Measurements from ENCODE around the gene STARD13.

Gene STARD13

DNA sequence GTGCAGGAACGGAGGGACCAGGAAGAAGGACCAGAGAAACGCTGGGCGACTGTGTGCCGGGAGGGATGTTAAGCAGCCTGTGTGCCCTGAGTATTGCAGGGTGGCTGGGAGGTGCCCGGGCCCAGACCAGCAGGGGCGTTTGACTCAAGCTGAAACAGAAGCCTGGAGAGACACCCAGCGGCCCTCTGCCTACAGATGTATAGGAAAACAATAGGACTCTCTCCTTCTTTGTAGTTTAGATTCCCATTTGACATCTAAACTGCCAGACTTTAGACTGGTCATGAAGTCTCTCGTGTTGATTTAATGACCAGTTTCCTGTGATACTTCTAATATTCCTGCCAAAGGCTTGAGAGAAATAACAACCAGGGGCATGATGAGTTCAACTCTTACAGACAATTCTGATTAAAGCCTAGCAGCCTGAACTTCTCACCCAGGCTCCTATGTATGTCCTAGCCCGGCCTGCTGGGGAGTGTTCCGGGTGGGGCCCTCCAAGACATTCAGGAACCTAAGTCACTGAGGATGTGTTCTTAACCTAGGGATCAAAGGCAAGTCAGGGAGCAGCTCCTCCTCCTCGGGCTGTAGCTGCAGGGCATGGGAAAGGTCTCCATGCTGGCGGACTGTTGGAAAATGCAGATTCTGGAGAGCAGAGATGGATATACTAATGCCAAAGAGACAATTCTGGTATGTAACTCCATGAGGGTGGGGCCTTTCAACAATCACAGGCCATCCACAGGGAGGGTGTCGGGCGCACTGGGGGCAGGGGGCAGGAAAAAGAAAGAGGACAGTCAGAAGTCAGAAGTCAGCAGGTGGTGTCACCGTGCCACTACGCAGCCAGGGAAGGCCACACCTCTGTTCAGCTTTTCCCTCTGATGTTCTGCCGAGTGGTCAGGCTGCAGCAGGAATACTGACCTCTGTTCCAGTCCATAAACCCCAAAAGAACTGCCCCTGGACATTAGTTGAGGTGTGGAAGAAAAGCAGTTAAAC lies 131.8 kb downstream of the STARD13 start:
- in situ Hi-C loops (cut with MboI; ENCODE audit: low sequenced_read_pairs) = no loop called here

DNA sequence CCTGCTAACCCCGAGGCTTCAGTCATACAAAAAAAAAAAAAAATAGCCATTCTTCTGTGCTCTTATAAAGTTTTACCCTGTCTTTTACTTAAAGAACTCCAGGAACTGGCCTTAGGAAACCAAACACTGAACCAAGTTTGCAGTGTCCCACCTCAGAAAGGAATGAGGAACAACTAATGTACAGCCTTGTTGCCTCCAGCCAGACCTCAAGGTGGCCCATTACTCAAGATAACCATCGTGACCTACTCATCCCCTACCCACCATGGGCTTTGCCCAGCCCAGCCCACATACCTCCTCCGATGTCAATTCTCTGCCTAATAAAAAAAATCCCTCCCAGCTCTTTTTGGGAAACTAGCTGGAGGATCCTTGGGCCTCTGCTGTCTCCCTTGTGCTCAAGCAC lies 133.2 kb downstream of the STARD13 start:
- in situ Hi-C loops (cut with MboI; ENCODE audit: low sequenced_read_pairs) = no loop called here

DNA sequence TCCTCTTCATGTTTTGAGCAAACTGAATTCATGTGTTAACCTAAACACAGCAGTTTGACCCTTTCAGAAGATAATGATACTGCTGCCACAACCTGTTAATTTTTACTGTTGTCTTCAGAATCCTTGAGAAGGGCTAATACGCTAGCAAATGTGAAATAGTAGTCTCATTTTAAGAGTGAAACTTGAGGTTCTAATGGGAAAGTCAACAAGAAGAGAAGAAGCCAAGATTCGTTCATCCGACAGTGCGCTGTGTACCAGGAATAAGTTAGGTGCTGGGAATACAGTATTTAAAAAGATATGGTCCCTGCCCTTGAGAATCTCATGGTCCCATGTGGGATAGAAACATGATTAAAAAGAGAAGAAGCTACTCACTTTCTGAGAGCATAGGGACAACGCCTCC lies 134.9 kb downstream of the STARD13 start:
- in situ Hi-C loops (cut with MboI; ENCODE audit: low sequenced_read_pairs) = no loop called here

DNA sequence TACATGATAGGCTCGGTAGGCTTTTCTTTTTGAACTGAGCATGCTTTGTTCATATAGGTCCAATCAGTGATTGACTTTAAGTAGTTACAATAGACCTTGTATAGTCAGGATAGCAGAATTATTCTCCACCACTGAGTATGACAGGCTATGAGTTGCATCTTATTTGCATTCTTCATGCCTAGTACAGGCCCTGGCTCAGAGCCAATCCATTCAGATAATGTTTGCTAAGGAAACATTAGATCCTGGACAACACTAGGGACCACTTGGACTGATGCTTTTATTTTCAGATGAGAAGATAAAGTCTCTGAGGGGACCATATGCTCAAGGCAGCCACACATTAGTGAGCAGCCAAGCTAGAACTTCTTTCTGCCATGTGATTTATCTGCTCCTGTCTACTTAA lies 135.4 kb downstream of the STARD13 start:
- in situ Hi-C loops (cut with MboI; ENCODE audit: low sequenced_read_pairs) = no loop called here

DNA sequence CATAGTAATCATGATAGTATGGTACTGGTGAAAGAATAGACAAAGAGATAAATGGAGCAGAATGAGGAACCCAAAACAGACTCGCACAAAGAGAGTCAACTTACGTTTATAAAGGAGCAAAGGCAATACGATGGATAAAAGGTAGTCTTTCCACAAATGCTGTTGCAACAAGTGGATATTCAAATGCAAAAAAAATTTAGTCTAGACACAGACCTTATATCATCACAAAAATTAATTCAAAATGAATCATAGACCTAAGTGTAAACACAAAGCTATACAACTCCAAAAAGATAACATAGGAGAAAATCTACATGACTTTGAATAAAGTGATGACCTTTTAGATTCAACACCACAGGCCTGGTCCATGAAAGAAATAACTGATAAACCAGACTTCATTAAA lies 137.7 kb downstream of the STARD13 start:
- in situ Hi-C loops (cut with MboI; ENCODE audit: low sequenced_read_pairs) = no loop called here

DNA sequence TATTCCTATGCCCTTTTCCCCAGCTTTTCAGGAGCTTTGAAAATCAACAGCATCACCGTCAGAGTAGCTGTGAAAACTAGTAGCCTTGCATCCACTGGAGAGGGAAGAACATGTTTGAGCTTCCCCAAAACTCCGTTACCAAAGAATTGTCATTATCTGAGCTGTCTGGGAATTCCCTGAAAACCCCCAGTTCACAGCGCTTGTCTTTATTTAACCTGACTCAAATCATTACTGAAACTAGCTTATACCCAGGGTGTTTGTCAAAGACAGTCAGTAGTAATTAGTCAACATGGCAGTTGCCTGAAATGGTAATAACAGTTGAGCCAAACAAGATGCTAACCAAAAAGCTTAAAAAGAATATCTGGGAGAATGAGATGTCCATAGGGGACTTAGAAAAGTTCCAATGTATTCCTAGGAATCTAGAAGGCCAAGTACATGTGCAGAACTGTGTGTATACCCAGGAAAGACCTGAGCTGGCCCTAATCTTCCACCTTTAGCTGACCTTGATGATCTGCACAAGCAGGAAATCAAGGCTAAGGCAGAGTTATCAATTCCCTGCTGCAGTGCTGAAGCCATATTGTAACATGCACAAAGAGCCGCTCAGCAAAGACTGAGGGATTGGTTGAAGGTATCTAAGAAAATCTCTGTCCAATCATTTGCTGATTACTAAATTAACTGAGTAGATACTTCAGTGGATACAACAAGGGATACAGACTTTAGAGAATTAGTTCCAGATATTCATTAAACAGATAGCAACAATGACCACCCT lies 138.5 kb downstream of the STARD13 start:
- in situ Hi-C loops (cut with MboI; ENCODE audit: low sequenced_read_pairs) = no loop called here

DNA sequence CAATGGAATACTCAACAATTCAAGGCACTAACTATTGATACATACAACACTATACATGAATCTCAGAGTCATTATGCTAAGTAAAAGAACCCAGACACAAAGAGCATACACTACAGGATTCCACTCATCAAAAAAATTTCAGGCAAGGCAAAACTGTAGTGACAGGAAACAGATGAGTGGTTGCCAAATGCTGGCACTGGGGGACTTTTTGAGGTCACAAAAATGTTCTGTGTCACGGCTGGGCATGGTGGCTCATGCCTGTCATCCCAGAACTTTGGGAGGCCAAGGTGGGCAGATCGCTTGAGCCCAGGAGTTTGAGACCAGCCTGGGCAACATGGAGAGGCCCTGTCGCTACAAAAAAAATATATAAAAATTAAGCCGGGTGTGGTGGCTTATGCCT lies 139.9 kb downstream of the STARD13 start:
- in situ Hi-C loops (cut with MboI; ENCODE audit: low sequenced_read_pairs) = no loop called here

DNA sequence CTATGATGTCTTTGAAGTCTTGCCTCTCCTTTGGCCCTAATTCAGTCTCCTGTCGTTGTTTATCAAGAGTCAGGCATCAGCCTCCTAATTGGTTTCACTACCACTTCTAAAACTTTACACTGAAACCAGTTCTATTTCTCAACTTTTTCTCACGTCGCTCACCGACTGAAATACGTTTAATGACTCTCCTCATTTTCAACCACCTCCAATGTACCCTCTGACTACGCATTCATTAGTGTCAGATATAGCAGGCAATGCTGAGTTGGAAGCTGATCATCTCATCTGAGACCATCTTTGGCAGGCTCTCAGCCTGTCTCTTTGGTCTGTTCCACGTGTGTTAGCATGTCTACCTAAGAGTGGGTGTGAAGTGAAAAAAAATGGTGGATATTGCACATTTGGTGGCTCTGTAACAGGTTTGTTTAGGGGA lies 141.2 kb downstream of the STARD13 start:
- in situ Hi-C loops (cut with MboI; ENCODE audit: low sequenced_read_pairs) = no loop called here

DNA sequence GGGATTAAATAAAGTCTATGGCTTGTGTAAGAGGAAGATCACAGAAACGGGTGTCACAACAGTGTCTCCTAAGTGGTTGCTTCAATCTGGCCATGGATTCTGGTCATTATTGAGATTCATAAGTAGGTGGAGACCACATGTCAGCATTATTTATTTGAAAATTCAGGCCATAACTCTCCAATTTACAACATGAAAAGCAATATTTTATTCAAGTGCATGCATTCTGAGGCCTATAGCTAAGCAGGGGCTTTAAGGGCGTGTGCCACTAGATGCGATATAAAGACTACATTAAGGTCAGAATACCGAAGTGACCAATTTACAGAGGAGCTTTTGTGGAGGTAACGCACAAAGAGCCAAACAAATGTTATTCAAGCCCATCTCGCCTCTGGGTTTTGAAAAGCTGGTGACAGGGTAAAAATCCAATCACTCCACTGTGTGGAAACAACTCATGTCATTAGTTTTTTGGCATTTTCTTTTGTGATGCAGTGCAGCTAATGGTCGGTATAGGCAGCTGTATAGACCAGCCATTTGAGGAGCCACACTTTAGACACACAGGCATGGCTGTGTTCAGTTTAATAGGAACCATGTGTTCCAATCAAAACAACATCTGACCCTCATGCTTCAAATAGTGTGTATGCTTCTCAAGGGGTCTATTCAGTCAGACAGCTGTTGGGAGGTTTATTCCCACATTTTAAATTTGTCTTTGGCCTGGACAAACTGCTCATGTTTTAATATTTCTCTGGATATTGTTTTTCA lies 145.6 kb downstream of the STARD13 start:
- in situ Hi-C loops (cut with MboI; ENCODE audit: low sequenced_read_pairs) = no loop called here

DNA sequence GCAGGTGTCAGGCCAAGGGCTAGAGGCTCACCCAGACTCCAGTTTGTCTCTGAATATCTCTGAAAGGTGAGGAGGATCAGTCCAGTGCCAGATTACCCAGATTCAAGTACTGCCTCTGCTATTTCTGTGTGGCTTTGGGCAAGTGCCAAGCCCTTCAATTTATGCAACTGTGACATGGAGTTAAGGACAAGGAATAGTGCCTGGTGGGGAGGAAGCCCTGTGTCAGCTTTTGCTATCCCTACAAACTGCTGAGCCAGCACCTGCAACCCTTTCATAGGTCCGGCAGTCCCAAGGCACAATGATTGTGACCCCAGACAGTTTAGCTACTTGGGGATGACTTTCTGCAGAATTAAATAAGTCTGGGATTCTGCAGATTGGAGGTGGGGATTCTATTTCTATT lies 146.4 kb downstream of the STARD13 start:
- in situ Hi-C loops (cut with MboI; ENCODE audit: low sequenced_read_pairs) = no loop called here

DNA sequence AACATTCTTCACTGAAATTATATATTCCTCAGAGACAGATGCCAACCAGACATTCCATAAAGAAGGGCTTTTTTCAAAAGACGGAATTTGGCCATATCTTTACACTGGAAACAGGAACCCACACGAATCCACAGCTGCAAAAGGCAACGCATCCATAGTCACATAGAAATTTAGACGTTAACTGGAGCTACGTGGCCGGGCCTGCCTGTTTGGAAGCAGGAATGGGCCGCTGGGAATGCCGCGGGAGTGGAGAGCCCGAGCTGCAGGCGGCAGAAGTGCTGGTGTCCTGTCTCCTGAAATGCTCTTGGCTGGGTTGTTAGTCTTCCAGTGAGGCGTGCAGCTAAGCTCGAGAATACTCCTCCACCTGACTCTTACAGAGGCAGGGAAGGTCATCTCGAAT lies 147.1 kb downstream of the STARD13 start:
- in situ Hi-C loops (cut with MboI; ENCODE audit: low sequenced_read_pairs) = no loop called here

DNA sequence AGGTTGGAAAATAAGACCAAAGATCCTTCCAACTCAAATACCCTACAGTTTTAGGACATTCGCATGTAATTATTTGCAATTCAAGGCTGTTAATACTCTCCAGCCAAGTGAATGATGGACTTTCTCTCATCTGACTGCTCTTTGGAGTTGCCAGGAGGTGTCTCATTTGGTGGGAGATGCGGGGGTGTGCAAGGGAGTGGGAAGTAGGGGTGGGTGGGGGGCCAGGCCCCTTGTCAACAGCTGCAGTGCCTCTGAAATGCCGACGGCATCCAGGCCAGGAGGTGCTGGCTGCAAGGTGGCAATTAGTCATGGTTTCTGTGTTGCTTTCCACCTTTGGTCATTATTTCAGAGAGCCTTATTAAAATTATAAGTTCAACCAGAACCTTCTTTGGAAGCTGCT lies 147.8 kb downstream of the STARD13 start:
- in situ Hi-C loops (cut with MboI; ENCODE audit: low sequenced_read_pairs) = no loop called here

DNA sequence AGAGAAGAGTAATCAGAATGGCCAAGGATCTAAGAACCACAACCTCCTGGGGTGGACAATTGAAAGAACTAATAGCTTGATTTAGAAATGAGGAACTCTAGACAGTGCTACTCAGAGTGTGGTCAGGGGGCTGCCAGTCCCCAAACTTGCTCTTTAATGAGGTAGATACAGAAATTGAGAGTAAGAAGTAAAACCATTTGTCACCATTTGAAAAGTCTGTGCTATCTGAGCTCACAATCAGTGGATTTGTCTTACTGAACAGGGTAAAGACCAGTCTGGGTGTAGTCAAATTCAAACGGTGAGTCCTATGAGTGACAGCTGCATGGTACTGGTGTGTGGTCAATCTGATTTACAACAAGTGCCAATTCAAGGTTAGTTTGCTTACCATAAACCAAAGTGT lies 150.5 kb downstream of the STARD13 start:
- in situ Hi-C loops (cut with MboI; ENCODE audit: low sequenced_read_pairs) = no loop called here

DNA sequence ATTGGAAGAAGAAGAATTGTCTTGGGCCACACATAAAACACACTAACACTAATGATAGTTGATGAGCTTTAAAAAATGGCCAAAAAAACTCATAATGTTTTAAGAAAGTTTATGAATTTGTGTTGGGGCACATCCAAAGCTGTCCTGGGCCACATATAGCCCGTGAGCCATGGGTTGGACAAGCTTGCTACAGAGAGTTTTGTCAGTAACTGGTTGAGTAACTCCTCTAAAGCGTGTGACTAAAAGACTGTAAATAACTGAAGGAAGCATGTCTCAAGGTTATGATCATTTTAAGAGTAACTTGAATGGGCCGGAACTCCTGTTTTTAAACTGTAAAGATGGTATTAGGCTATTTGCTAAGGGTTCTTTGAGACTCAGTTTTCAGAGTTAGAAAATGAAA lies 151.3 kb downstream of the STARD13 start:
- in situ Hi-C loops (cut with MboI; ENCODE audit: low sequenced_read_pairs) = no loop called here

DNA sequence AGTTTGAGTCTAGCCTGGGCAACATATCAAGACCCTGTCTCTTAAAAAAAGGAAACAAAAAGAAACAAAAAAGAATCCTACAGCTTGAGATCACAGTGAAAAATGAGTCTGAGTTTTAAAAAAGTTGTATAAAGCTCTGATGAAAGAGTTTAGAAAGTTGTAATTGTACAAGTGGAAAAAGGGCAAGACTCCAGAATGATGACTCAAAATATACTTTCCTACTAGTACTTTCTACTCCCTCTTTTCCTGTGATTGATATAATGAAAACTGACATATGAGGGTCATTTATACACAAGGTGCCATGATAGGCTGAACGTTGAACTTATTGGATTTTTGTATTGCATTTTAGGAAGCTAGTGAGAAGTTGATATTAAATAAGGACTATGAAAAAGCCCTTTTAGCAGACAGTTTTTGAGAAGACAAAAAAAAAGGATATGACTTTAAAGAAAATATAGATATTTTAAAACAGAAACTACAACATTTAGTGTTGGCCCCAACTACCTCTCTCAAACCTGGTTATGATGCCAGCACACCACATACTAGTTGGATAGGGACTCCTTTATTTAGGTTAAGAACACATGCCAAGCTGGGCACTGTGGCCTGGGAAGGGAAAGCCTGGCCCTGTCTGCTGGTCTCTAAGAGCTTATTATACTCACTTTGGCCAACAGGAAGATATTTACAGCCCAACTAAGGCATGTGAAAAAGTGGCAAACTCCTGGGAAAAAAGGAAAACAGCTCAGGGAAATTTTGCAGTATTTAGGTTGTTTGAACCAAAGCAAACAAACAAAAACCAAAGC lies 152.7 kb downstream of the STARD13 start:
- in situ Hi-C loops (cut with MboI; ENCODE audit: low sequenced_read_pairs) = no loop called here

DNA sequence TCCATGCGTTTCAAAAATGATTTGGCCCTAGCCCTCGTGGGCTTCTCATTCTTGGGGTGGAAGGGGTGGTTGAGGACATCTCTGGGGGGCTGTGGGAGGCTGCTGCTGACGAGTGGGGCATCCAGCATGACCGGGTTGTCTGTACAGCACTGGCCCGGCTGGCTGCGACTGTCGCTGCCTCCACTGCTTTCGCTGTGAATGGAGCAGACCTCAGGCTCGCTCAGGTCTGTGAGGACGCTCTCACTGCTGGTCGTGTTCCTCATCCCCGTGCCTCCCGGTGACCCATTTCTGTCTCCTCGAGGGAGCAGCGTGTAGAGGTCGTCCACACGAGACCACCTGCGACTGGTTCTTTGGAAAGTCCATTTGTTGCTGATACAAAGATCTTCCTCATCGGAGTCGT lies 155.7 kb downstream of the STARD13 start:
- in situ Hi-C loops (cut with MboI; ENCODE audit: low sequenced_read_pairs) = no loop called here

DNA sequence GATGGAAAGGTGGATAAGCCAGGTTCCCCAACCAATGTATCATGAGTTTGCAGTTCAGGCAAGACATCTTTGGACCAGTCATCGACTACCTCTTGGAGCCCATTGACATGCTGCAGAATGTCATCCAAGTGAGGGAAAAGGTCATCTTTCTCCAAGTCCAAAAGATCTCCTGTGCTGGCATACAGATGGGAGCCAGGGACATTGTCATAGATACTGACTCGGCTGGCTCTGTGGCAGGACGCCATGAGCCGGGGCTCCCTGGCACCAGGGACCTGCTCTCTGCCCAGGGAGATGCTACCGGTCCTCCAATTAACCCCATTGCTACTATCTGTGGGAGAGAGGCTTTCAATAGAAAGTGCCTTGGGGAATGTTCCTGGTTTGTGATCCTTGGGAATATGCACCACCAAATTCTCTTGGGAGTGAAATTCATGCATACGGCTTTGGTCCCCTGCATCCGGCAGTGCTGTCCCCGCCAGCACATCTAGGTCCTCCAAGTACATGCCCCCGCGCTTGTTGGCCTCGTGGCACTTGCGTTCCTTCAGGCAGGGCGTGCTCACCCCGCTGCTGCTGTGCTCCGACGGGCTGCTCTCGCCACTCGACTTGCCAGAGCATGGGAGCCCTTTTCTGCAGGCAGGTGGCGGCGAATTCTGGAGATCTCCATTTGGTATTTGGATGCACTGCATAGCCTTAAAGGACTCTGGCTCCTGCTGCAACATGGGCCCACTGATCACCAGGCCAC lies 156.3 kb downstream of the STARD13 start:
- in situ Hi-C loops (cut with MboI; ENCODE audit: low sequenced_read_pairs) = no loop called here

DNA sequence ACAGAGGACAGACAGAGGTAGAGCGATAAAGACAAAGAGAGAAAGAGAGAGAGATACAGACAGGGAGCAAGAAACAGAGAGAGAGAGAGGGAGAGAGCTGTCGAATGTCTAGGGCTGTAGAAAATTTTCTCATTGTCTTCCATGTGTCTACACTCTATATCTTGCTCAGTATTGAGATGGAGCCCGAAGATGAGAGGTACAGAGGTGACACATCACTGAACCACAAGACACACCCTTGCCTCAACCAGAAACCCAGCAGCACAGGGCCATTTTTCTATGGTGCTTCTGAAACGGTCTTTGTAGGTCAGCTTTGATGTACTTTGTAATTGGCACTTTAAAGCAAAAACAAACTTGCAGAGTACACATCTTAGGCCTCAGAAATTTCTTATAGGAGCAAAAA lies 157.4 kb downstream of the STARD13 start:
- in situ Hi-C loops (cut with MboI; ENCODE audit: low sequenced_read_pairs) = no loop called here

DNA sequence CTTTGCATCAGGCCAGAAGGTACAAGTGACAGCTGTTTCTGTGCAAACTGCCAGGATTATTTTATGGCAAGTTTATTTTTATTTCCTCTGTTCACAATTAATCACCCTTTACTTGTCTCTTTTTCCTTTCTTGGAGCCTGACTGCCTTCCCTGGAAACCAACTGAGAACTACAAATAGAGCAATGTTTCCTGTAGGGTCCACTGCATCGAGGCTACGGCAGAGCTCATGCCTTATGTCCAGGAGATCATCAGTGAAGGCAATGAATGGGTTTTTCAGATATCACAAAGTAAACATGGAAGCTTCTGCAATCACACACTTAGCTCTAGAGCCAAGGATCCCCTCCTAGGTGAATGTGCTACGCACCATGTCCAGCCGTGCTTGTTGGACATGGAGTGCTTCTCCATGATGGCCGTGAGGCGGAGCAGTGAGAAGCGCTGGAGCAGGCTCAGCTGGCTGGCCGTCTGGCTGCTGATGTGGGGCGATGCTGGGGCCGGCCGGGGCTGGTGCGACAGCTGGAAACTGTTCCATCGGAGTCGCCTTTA lies 158.5 kb downstream of the STARD13 start:
- in situ Hi-C loops (cut with MboI; ENCODE audit: low sequenced_read_pairs) = no loop called here

All from HL-60/S4 treated with retinoic acid at 250 ng/mL for 4 days and 3 days (cell line).